T1000 (cell line): ENCODE results near the gene GATD1.
A peak's percentile ranks its signal among the peaks of the same experiment; 100 is the strongest.

ENCODE experiments used
- DNase-seq: peaks from one replicate; lab custom pipeline; 2025; ENCODE audit warnings: mixed read lengths; lab: John Stamatoyannopoulos, UW

GATD1 gene

GRCh38 chr11:777288-778255, at the start of gene GATD1:
TSS of gene GATD1 (minus strand) at chr11:777487. CDS start at chr11:777462, 25 bp downstream.
- DNase-seq: peak; percentile 64

- no peak for DNase-seq
Observed at GRCh38 chr11:826836-827145, 49.5 kb upstream of the GATD1 start.

GRCh38 chr11:826227-826621, 48.9 kb upstream of the GATD1 start:
- DNase-seq: no peak

GRCh38 chr11:825366-826226, 48.3 kb upstream of the GATD1 start:
- DNase-seq: no peak

GRCh38 chr11:824942-825341, 47.7 kb upstream of the GATD1 start:
- no peak for DNase-seq

- no peak for DNase-seq
Observed at GRCh38 chr11:824292-824880, 47.1 kb upstream of the GATD1 start.

- no peak for DNase-seq
Observed at GRCh38 chr11:823441-824291, 46.4 kb upstream of the GATD1 start.

GRCh38 chr11:821512-822371, 44.5 kb upstream of the GATD1 start:
- no peak for DNase-seq

GRCh38 chr11:820655-821511, 43.6 kb upstream of the GATD1 start:
- no peak for DNase-seq

GRCh38 chr11:819943-820649, 42.8 kb upstream of the GATD1 start:
- peak; percentile 44 for DNase-seq

- peak; percentile 80 for DNase-seq
Observed at GRCh38 chr11:819129-819931, 42.0 kb upstream of the GATD1 start.

GRCh38 chr11:818396-819128, 41.3 kb upstream of the GATD1 start, which contains the start of gene PNPLA2:
TSS of gene PNPLA2 (plus strand) at chr11:818914. CDS start at chr11:819719, 805 bp downstream.
- DNase-seq: no peak

- DNase-seq: no peak
Observed at GRCh38 chr11:816433-816779, 39.1 kb upstream of the GATD1 start.

- DNase-seq: no peak
Observed at GRCh38 chr11:815675-816432, 38.6 kb upstream of the GATD1 start.

GRCh38 chr11:813456-814096, 36.3 kb upstream of the GATD1 start:
- no peak for DNase-seq

- no peak for DNase-seq
Observed at GRCh38 chr11:813072-813455, 35.8 kb upstream of the GATD1 start.
